Activated effector memory CD4-positive, alpha-beta T cell treated with Interleukin-2 at 50 U/mL for 16 hours (primary cell): ENCODE results near the gene IL9.

ENCODE experiments used
- DNase-seq: peaks from one replicate; pipeline ENCODE4 v3.0.0-alpha.2; 2020

The IL9 gene

DNA sequence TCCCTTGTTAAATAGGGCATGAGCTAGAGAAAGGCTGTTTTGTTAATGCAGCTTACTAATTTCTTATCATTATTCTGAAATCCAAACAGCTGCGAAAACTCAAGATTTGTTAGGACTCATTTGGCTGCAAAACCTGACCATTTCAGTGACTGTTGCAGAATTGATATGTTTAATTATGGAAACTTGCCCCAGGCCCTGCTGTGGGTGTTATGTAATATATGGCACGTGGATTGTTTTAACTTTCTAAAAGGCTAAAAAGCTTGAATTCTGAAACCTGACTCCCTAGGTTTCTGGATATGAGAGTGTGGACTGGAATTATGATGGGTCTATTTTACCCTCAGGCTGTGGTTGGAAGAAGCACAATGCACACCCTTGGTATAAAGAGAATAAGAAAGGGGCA lies 4.4 kb downstream of the IL9 start:
- no peak for DNase-seq

DNA sequence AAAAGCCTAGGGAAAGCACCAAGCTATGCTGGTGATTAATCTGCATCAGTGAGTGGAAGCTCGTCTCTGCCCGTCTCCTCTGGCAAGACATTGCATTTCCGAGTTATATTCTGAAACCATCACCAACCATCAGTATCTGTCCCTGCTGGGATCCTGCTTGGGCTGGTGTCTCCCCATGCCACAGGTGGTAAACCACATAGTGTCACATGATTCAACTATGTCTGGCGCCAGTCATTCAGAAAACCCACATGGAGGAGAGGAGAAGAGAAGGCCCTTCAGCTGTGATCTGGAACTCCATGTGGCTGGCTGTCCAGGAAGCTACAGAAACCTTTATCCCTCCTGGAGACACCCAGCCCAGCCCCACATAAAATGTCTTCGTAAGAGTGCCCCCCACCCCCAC lies 4.8 kb downstream of the IL9 start:
- DNase-seq, result no peak

DNA sequence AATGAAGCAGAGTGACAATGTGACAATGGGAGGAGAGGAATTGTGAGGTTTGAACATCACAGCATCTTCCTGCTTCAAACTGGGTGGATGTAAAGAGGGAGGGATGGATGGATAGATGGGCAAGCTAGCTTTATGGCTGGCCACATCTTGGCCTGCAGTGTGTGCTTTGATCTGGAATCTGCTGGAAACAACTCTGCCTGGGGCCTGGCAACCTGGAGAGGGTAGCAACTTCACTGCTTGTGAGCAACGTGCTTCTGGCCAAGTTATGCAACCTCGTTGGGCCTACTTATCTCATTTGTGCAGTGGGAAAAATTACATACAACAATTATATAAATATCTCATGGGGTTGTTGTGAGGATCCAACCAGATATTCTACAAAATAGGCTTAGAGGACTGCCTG lies 5.3 kb downstream of the IL9 start:
- no peak for DNase-seq

DNA sequence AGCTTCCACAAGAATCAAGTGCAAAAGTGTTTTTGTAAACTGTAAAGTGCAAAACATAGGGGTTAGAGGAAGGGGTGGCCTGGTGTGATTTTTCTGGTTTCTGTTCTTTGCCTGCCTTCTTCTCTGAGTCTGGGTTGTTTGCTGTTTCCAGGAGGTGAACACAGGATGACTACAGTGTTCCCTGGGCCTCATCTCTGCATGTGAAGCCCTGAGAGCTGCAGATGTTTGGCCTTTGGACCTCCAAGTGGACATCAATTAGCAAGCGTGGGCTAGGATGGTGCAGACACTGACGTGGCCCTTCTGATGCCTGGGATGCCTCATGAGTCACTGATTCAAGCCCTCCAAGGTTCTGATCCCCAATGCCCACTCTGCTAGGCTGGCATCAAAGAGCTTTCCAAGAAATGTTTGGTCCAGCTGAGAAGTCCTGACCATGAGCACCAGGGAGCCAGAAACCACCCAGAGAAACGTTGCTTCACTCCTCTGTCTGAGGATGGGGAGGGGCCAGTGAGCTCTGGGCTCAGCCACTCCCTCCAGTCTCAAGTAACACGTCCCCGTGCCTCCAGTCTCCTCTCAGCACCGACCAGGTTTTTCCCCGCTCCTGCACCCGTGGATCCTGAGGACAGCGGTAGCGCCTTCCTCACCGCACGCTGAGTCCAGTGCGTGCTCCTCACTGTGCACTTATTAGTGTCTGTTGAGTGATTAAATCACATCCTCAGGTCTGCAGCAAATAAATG lies 7.6 kb downstream of the IL9 start:
- no peak for DNase-seq

DNA sequence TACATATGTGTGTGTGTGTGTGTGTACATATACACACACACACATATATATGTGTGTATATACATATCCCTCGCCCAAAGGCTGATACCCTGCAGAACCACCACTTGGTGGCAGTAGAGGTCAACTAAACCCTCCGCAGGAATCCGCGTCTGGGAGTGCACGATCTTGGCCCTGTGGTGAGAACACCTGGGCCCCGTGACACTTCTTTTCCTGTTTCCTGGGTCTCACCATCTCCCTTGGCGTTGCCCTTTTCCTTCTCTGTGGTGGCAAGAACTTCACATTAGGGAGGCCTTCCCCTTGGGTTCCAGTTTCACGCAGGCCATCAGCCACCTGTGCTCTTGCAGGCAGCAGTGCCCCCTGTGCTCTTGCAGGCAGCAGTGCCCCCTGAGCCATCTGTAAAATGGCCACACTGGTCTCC lies 8.2 kb downstream of the IL9 start:
- DNase-seq, result peak; percentile 45

DNA sequence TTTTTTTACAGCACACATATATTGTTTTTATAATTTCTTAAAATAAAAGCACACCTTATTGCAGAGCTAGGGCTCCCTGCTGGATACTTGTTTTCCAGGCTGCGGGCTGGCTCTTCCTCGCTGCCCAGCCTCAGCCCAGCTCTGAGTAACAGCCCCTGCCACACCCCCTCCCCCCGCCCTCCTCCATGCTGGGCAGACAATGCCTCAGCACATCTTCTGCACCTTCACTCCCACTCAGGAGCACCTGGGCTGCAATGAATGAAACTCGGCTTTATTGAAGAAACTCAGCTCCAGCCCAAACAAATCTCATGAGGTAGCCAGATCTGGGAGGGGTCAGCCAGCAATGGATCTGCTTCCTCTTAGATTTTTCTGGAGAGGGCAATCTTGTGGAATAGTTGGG lies 9.5 kb downstream of the IL9 start:
- no peak for DNase-seq

DNA sequence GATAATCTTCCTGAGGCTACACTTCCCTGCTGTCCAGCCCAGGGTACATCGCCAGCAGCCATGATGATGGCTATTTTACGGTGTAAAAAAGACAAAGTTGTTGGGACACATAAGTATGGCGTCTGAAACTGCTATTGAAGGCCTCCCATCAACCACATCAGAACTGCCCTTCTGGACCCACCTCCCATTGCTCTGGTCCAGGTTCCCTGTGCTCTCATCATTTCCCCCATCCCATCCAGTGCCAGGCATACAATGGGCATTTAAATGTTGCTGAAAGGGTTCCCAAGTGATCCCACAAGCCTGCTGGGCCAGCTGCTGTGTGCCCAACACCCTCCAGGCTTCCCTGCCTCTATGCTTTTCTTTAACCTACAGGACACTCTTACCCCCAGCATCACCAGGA lies 10.6 kb downstream of the IL9 start:
- no peak for DNase-seq

DNA sequence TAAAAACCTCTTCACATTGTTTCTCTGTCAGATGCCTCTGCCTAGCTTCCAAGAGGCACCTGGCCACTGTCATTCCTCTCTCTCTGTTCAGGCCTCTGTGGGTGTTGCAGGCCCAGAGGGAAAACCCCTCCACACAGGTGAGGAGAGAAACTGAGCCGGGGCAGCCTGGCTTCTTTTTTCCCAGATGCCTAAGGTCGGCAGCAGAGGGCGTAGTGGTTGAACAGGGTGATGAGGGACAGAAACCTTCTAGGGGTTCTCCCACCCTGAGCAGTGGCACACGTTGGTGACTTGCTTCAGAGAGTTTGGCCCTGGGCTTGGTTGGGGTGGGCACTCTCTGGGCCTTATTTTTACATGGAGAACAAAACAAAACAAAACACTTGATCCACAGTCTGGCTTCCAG lies 12.2 kb downstream of the IL9 start:
- no peak for DNase-seq

DNA sequence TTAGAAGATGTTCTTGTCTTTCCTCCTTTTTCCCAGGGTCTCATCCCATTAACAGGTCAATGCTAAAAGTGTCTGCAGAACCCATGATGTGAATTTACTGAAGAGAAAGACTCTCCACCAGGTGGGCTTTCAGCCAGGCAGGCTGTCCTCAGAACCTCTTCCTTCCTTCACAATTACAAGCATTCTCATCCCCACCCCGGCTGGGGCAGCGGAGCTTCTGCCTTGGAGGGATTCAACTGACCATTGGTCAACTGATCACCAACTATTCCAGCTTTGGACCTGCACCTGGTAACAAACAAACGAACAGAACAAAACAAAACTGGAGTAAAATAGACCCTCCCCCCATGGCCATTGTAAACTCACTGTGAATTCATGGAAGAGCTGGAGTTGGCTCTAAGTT lies 12.6 kb downstream of the IL9 start:
- no peak for DNase-seq

DNA sequence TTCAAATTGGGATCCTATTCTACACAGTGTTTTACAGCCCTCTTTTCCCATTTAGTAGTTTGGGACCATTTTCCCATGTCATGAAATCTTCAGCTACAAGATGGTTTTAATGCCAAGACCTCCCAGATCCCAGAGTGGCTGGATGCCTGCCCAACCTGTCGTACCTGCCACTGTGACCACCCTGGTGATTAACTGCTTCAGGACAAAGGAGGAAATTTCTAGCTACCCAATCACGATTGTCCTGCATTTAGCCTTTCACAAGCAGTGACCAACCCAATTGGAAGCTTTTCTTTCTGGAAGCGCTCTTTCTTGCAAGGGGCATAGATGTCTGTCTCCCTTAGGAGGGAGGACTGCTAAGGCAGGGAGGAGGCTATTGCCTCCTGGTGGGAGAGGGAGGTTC lies 13.8 kb downstream of the IL9 start:
- no peak for DNase-seq

DNA sequence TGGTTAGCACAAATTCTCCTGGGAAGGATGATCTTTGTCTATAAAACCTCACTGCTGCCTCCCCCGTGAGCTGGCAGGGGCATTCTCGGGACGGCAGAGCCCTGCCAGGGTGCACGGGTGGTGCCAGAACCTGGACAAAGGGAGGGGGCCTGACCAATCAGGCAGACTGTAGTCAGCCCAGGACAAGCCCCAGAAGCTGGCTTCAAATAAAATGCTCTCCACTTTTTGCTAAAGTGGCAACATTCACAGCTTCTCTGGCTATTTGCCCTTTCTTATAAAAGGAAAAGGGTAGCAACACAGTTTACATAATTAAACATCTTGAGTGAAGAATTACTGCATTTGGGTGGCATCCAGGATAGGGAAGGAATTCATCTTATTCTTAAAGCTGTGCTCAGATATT lies 14.4 kb downstream of the IL9 start:
- no peak for DNase-seq

DNA sequence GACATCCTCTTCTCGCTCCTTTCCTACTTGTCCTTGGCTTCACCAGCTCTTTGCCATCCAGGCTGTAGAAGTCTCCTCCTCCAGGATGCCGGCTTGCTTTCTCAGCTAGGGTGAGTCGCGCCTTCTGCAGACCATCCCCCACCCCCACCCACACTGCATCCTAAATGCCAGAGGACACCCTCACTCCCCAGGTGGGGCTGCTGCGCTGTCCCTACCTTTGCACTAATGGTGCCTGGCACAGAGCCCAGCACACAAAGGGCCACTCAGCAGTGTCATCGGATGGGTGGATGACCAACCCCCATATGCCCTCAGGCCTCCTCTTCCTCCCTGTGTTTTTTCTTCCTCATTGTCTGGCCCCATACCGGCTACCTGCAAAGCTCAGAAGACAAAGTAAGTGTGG lies 14.8 kb downstream of the IL9 start:
- DNase-seq, result no peak

DNA sequence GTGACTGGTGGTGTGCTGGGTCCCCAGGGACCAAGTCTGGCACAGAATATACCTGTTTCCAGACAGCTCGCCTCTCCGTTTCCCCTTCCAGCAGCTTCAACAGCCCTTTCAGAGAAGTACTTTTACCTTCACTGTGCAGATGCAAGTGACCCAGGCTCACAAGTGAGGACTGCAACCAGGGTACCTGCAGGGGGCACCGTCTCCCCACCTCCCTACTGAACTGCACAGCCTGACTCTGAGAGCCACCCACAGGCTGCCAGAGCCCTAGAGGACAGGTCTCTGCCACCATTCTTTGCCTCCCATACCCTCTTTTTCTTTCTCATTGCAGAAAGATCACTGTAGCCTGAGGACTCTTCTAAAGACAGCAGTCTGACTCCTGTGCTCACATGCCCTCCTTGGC lies 15.4 kb downstream of the IL9 start:
- no peak for DNase-seq

DNA sequence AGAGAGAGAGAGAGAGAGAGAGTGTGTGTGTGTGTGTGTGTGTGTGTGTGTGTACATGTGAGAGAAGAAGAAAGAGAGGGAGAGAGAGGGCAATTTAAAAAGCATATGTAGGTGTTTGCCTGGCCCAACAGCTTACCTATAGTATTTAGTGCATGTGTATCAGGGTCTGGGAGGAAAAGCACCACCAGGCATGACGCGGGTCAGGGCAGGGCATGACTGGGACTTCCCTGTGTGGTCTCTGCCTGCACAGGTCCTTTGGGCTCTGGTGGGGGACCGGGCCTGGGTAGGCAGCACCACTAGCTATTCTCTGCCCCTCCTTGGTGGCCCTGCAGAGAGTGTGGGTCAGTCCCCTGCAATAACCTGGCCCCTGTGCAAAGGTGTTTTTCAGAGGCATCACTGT lies 16.1 kb downstream of the IL9 start:
- DNase-seq, result no peak

DNA sequence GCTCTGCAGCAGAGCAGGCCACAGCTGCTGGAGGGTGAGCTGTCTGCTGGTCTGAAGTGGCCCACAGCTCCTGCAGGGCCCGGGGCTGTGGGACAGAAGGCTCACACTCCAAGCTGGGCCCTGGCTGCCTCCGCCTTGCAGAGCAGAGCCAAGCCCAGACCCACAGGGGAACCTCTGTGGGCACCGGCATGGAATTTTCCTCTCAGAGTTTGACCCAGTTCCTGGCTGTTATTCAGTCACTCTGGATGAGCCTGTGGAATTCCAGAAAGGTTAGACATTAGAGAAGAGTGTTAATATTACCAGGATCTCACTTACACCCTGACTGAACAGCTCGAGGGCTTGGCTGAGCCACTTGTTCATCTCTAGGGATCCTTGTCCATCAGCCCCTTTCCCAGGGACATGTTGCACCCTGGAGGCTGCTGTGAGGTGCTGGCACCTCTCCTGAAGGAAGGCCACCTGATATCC lies 17.5 kb downstream of the IL9 start:
- no peak for DNase-seq

DNA sequence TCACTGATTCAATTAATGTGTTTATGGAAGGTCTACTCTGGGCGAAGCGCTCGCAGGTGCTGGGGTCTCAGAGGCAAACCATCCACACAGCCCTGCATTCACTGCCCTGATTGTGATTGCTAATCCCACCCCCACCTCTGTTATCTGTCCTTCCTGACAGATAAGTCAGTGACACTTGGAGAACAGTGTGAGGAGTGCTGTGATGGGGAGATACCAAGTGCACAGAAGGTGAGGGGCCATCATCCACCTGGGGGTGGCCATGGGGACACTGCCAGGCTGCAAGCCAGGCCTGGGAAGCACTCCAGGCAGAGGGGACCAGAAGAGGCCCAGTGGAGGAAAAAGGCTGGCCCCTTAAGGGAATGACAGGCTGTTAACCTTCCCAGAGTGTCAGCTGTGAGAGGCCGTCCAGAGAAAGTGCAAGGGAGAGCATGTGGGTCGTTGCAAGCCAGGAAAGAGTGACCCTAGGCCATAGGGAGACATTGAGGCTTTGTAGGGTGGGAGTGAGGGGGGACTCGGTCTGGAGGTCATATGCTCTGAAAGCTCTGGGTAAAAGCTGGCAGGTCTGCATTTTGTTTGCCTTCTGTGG lies 18.0 kb downstream of the IL9 start:
- no peak for DNase-seq

DNA sequence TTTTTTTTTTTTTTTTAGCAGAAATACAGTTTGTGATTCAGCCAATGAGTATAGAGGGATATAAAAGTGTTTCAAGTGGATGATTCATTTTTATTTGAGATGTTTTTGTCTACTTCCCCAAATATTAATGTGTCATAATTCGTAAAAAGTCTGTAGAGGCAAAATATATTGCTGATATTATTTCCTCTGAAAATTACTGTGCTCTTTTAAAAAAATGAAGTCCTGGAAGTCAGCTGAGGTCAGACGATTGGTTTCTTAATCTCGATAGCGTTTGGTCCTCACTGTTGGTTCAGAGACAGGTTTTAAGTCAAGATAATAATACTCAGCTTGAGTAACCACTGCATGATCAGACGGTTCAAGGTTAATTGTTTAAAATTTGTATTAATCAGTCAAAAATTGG lies 19.5 kb downstream of the IL9 start:
- no peak for DNase-seq

DNA sequence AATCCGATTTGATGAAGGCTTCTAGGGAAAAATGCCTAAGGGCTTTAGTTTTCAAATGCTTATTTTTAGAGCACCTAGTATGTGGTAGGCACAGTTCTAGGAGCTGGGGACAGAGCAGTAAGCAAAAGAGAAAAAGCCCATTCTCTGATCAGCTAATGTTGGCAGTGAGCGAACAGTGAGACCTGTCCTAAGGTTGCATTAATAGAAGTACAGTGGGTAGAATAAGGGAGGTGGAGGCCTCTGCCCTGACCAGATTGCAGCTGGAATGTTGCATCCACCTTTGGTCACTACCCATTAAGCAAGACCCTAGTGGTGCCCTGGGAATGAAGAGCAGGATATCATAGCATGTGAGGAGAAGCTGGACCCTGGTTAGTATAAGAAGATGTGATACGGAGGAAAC lies 20.1 kb downstream of the IL9 start:
- no peak for DNase-seq

DNA sequence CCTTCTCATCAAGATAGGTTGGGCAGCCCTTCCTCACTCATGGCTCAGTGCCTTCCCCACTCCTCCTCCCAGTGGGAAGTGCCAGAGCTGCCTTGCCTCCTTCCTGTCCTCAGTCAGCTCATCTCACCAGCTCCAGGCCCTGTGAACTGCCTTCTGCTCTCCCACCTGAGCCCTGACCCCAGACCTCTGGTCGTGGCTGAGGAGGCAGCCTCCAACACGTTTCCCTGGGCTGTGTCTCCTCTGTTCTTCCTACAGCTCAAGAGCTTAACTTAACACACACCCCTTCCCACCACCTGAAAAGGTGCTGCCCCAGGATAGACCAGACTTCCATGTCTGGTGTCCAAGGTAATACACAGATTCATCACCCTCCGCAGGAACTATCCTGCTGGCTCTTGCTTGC lies 21.2 kb downstream of the IL9 start:
- no peak for DNase-seq

DNA sequence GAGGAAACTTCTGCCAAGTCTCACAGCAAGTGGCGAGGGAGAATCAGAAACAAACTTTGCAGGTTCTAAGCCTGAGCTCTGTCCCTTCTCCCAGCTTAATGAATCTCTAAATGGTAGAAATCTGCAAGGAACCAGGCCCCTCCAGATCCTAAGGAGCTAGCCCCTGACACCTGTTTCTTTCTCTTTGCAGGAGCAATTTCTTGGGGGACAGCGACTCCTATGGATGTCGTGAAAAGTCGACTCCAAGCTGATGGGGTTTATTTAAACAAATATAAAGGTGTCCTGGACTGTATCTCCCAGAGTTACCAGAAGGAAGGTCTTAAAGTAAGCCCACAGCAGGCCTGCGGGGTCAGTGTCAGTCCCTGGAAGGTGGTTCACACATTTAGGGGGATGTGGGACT lies 21.8 kb downstream of the IL9 start:
- no peak for DNase-seq

DNA sequence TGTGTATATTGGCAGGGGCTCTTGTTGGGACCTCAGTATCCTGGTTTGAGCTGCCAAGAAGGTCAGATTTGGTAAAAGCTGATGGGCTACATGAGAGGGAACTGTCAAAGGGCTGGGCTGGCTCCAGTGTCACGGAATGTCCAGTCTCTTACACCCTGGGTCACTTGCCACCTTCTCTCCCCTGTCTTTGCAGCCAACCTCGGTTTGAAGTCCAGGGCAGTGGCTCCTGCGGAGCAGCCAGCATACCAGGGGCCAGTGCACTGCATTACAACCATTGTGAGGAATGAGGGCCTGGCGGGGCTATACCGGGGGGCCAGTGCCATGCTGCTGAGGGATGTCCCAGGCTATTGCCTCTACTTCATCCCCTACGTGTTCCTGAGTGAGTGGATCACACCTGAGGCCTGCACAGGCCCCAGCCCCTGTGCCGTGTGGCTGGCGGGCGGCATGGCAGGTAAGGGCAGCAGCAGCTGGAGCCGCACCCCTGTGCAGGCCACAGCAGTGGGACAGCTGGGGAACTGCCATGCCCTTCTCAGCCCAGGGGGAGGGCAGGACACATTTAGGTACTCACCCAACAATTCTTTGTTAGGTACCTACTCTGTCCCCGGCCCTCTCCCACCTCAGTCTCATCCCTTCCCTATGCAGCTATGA lies 24.2 kb downstream of the IL9 start:
- DNase-seq, result no peak

DNA sequence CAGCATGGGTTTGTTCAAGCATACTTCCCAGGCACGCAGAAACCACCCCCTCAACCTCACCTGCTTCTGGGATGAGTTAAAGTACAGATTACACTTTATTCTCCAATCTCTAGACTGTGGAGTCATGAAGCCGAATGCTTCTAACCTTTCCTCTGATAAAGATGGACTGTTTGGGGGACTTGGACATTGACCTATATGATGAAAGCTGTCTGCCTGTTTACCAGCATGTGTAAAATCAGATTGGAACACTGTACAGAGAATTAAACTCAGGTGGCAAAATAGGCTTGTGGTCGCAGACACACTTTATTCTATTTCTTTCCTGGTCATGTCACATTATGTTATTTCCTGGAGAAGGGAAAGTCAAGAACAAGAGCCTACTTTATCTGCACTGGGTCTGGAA lies 25.7 kb downstream of the IL9 start:
- no peak for DNase-seq

DNA sequence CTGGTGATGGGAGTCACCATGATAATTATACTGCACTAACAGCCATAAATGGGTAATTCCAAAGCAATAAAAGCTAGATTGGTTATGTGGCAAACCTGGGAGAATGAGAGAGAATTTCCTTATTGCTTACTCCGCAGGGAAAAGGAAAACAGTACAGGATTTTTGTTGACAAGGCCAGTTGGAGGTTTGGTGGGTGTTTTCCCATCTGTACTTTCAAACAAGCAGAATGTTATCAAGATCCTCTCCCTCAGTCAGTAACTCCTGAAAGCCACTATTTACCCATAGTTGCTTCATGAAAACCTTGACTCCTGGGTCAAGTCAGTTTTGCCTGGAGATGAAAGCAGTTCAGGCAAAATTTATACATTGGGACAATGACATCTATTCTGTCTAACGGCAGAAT lies 26.4 kb downstream of the IL9 start:
- DNase-seq, result no peak

DNA sequence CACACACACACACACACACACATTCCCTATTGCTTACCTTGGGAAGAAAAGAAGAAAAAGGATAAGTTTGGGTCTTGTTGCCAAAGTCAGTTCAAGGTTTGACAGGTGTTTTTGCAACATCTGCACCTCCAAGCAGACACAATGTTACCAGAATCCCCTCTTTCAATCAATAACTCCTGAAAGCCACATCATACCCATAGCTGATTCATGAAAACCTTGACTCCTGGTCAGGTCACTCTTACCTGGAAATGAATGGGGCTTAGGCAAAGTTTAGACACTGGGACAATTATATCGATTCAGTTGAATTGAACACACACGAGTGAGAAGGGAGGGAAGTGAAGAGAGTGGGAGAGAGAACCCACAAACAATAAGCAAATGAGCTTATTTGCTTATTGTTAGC lies 27.0 kb downstream of the IL9 start:
- no peak for DNase-seq

DNA sequence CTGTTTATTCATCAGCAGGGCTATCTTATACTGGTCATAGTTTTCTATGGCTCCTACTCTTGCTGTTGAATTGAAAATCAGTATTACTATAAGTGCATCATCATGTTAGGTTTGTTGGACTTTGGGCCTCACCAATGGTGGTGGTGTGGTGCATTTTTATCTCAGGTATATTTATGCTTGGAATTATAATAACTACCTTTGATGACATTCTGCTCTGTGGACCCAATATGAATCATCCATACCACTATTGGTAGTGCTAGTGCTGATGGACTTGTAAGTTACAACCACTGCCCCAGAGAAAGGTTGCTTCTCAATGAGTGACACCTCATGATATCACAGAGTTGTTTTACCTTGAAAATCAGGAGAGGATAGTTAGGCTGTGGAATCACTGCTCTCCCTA lies 28.0 kb downstream of the IL9 start:
- no peak for DNase-seq
